GM15510 (cell line): Measurements from ENCODE around the gene EEF1G.

ENCODE experiments used
- POLR2A ChIP-seq: IDR thresholded peaks from 3 replicates; pipeline ENCODE4 v1.6.1; 2011; ENCODE audit warnings: borderline replicate concordance; ENCODE audit not compliant: insufficient read length; ENCODE audit errors: extremely low read depth

The EEF1G gene

GRCh38 chr11:62547691-62548281 lies 25.9 kb downstream of the EEF1G start:
- TF ChIP-seq POLR2A: no peak

- TF ChIP-seq POLR2A: no peak
These were observed 26.6 kb downstream of the EEF1G start for GRCh38 chr11:62546929-62547625.

- TF ChIP-seq POLR2A: peak; percentile 55
These were observed 27.3 kb downstream of the EEF1G start, which contains the start of gene AHNAK for GRCh38 chr11:62546244-62546928. TSS of gene AHNAK (minus strand) at chr11:62546806. CDS start at chr11:62536098, 10,708 bp downstream.

- no peak for TF ChIP-seq POLR2A
These were observed 28.1 kb downstream of the EEF1G start for GRCh38 chr11:62545437-62546243.

- no peak for TF ChIP-seq POLR2A
These were observed 28.9 kb downstream of the EEF1G start for GRCh38 chr11:62544581-62545436.

GRCh38 chr11:62543680-62544444 lies 29.8 kb downstream of the EEF1G start:
- no peak for TF ChIP-seq POLR2A

GRCh38 chr11:62542750-62543567 lies 30.7 kb downstream of the EEF1G start:
- no peak for TF ChIP-seq POLR2A

- no peak for TF ChIP-seq POLR2A
These were observed 31.5 kb downstream of the EEF1G start for GRCh38 chr11:62542111-62542745.

- no peak for TF ChIP-seq POLR2A
These were observed 32.6 kb downstream of the EEF1G start for GRCh38 chr11:62540804-62541701.

- TF ChIP-seq POLR2A: no peak
These were observed 34.3 kb downstream of the EEF1G start for GRCh38 chr11:62539238-62539925.
